ENCODE results near the gene ANGPT4. TPM values are rescaled to one million over a fixed set of nuclear protein-coding genes. Genes with fewer than 3 reads are reported as not detected.

Gene ANGPT4
- total RNA-seq, 2 donors from 2014 or later: not detected

DNA sequence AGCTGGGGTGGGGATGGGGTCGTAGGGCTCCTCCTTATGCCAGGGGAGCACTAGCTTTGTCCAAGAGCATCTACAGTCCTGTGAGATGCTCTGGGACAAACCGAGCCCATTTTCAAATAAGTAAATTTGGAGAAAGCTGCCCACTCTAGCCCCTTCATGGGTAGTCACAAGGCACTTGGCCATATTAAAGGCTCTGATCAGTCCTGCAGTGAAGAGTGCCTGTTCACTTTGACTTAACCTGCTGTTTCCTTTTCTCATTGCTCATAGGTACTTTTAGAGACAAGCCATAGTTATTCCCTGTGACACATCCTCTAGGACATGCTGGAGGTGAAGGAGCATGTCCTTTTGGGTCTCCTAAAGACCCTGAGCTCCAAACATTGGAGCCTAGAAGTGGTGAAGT is 44.2 kb downstream of the ANGPT4 start:
- no peaks in the 10 kb centered on the region for H3K9me3 ChIP-seq (ENCODE audit: control insufficient read depth, low read length, poor library complexity, severe bottlenecking)
- H3K36me3 Mint-ChIP-seq (ENCODE audit: low read depth): no peaks in the 10 kb centered on the region
- H3K4me1 Mint-ChIP-seq: peaks cover 8% of the 10 kb centered on the region
- no peak overlapping the region for H3K4me3 Mint-ChIP-seq
- no peaks in the 10 kb centered on the region for H3K27me3 Mint-ChIP-seq
- no peak overlapping the region for H3K27ac Mint-ChIP-seq
- no peak for ATAC-seq
- DNase-seq: no peak

DNA sequence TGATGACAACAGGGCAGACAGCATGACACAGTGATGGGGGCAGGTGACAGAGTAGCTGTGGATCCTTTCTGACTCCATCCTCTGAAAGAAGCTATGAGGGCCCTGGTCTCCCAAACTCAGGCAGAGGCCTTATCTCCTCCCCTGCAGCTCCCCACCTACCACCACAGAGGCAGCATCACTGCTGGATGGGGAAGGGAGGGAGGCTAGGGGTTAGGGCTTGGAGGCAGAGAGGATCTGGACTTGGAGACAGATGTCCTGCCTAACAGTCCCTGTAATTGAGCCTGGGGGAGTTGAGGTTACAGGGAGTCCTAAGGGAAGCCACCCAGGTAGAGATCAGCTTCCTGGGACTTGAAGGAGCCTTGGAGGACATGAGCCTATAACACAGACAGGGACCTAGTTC is 44.7 kb downstream of the ANGPT4 start:
- ATAC-seq (no peak), DNase-seq (no peak)
- Mint-ChIP-seq H3K27ac (no peak overlapping the region), H3K4me3 (no peak overlapping the region), H3K4me1 (peaks cover 8% of the 10 kb centered on the region), H3K36me3 (ENCODE audit: low read depth) (no peaks in the 10 kb centered on the region), H3K27me3 (no peaks in the 10 kb centered on the region)
- H3K9me3 ChIP-seq (ENCODE audit: control insufficient read depth, low read length, poor library complexity, severe bottlenecking): no peaks in the 10 kb centered on the region

DNA sequence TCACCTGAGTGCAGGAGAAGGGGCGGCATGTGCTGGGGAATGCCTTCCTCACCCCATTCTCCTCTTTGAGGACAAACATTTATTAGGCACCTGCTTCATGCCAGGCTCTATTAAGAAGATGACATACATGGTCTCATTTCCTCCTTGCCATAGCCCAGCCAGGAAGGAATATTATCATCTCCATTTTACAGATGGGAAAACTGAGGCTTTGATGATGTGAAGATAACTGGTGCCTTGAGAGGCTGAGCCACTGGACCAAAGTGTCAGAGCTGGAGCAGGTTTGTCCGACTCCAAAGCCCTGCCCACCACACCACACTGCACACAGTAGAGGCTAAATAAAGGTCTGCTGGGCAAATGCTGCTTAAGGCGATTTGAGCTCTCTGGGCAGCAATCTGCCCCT is 45.4 kb downstream of the ANGPT4 start:
- H3K9me3 ChIP-seq (ENCODE audit: control insufficient read depth, low read length, poor library complexity, severe bottlenecking): no peaks in the 10 kb centered on the region
- no peak for ATAC-seq
- Mint-ChIP-seq H3K4me3 (no peak overlapping the region), H3K27ac (no peak overlapping the region), H3K27me3 (no peaks in the 10 kb centered on the region), H3K36me3 (ENCODE audit: low read depth) (no peaks in the 10 kb centered on the region), H3K4me1 (peaks cover 8% of the 10 kb centered on the region)
- DNase-seq: no peak

DNA sequence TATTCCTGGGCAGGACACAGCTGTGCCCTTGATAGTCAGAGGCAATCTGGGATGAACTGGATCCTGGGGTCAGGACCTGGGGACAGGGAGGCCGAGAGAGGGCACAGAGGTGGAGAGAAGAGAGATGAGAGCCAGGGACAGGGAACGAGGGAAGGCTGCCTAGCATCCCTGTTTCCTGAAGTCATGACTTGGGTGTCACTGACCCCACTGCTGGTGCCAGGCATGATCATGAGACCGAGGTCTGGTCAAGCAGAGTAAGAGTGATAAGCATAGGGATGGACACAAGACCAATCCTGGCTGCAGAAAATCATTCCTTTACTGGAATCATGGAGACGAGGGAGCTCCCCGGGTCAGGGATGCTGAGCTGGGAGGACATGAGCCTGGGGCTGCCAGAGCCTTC is 46.5 kb downstream of the ANGPT4 start:
- Mint-ChIP-seq H3K27me3 (no peaks in the 10 kb centered on the region), H3K36me3 (ENCODE audit: low read depth) (no peaks in the 10 kb centered on the region), H3K4me1 (peaks cover 8% of the 10 kb centered on the region), H3K4me3 (no peak overlapping the region), H3K27ac (peak overlapping the region; percentile 59)
- no peak for DNase-seq
- no peak for ATAC-seq
- no peaks in the 10 kb centered on the region for H3K9me3 ChIP-seq (ENCODE audit: control insufficient read depth, low read length, poor library complexity, severe bottlenecking)

DNA sequence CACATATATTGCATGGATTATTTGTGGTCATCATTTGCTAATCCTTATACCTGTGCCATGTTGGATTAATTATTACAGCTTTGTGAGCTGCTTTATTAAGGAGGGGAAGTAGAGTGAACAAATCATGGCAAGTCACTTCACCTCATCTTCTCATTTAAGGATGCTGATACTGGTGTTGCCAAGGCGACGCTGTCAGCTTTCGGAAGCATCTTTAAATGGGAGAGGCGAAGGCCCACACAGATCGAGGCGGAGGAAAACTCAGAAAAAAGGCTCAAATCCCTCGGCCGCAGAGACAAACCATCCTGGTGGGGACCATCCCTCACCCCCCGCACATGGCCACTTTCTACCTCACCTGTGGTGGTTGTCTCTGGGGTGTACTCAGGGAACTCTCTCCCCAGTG is 47.9 kb downstream of the ANGPT4 start:
- H3K9me3 ChIP-seq (ENCODE audit: control insufficient read depth, low read length, poor library complexity, severe bottlenecking): no peaks in the 10 kb centered on the region
- H3K27ac Mint-ChIP-seq: no peak overlapping the region

DNA sequence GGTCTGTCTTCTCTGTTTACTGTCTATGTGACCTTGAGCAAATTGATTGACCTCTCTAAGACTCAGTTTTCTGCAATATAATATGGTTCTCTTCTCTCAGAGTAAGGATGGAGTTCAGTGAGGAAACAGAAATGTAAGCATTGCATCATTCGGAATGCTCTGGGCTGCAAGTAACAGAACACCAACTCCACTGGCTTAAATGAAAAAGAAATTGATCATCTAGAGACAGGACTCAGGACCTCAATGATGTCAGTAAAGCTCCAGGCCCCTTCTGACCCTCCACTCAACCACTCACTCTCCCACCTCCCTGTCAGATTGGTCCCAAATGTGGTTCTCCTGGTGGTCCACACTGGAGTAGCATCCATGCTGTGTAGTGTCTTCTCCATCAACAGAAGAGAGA is 50.7 kb downstream of the ANGPT4 start:
- H3K36me3 Mint-ChIP-seq (ENCODE audit: low read depth): no peaks in the 10 kb centered on the region
- peaks cover 3% of the 10 kb centered on the region for H3K4me1 Mint-ChIP-seq
- no peaks in the 10 kb centered on the region for H3K9me3 ChIP-seq (ENCODE audit: control insufficient read depth, low read length, poor library complexity, severe bottlenecking)
- H3K27ac Mint-ChIP-seq: peak overlapping the region; percentile 63
- H3K27me3 Mint-ChIP-seq: no peaks in the 10 kb centered on the region
- no peak overlapping the region for H3K4me3 Mint-ChIP-seq
- ATAC-seq (no peak), DNase-seq (no peak)

More for the DNA sequence above, 47.9 kb downstream of the ANGPT4 start:
- Mint-ChIP-seq H3K27me3 (no peaks in the 10 kb centered on the region), H3K4me3 (no peak overlapping the region), H3K36me3 (ENCODE audit: low read depth) (no peaks in the 10 kb centered on the region), H3K4me1 (peaks cover 5% of the 10 kb centered on the region)
- DNase-seq: no peak
- ATAC-seq: no peak

DNA sequence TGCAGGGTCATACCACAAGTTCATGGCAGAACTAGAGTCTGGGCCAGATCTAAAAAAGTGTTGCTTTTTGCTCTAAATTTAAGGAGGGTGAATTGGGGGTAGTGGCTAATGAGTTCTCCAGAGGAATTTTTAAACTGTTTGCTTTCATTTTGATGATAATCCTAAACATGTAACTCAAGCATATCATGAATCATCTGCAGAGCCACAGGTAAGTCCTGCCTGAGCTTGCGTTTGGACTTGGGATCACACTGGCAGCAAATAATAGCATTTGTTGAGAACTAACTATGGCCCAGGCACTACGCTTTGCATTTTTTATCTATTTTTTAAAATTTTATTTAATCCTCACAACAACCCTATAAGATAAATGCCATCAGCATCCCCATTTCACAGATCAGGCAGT is 55.2 kb downstream of the ANGPT4 start:
- no peaks in the 10 kb centered on the region for H3K36me3 Mint-ChIP-seq (ENCODE audit: low read depth)
- H3K27me3 Mint-ChIP-seq: no peaks in the 10 kb centered on the region
- no peak overlapping the region for H3K27ac Mint-ChIP-seq
- H3K4me3 Mint-ChIP-seq: no peak overlapping the region
- peaks cover 32% of the 10 kb centered on the region for H3K4me1 Mint-ChIP-seq
- DNase-seq (no peak), ATAC-seq (no peak)
- no peaks in the 10 kb centered on the region for H3K9me3 ChIP-seq (ENCODE audit: control insufficient read depth, low read length, poor library complexity, severe bottlenecking)

DNA sequence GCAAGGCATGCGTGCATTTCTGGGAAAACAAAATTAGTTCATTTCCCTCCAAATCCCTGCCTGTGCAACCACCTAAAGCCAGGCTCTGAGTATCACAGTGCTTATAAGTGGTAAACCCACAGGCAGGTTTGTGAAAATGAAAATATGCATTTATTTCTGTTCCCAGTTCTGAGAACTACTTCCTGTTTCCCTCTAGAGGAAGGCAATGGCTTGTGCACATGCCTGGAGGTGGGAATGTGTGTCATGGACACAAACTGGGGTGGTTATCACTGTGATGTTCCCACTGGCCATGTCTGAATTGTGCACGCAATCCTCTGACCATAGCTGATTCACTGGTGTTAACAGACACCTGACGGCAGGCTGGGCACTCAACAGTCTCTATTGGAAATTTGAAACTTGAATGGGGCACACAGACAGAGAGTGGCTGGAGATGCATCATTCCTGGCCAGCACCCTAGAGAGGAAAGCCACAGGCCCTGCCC is 56.3 kb downstream of the ANGPT4 start:
- peaks cover 32% of the 10 kb centered on the region for H3K4me1 Mint-ChIP-seq
- H3K27me3 Mint-ChIP-seq: no peaks in the 10 kb centered on the region

DNA sequence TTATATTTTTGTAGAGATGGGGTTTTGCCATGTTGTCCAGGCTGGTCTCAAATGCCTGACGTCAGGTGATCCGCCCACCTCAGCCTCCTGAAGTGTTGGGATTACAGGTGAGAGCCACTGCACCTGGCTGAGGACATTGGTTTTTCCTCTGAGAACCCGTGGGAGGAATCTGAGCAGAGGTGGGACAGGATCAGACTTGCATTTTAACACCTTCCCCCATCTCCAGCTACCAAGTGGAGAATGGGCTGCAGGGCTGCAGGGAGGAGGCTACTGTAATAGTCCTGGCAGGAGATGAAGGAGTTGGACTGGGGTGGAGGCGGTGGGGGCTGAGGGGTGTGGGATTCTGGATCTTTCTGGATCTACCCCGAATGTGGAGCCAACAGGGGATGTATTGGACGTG is 58.1 kb downstream of the ANGPT4 start:
- H3K4me1 Mint-ChIP-seq: peaks cover 40% of the 10 kb centered on the region
- H3K27ac Mint-ChIP-seq: peak overlapping the region; percentile 34
- no peaks in the 10 kb centered on the region for H3K27me3 Mint-ChIP-seq
- H3K4me3 Mint-ChIP-seq: no peak overlapping the region
- H3K9me3 ChIP-seq (ENCODE audit: control insufficient read depth, low read length, poor library complexity, severe bottlenecking): no peaks in the 10 kb centered on the region
- ATAC-seq (no peak), DNase-seq (no peak)
- H3K36me3 Mint-ChIP-seq (ENCODE audit: low read depth): no peaks in the 10 kb centered on the region

More for the DNA sequence above, 56.3 kb downstream of the ANGPT4 start:
- ATAC-seq (no peak), DNase-seq (no peak)
- peak overlapping the region; percentile 27 for H3K27ac Mint-ChIP-seq
- no peaks in the 10 kb centered on the region for H3K9me3 ChIP-seq (ENCODE audit: control insufficient read depth, low read length, poor library complexity, severe bottlenecking)
- H3K4me3 Mint-ChIP-seq: no peak overlapping the region
- H3K36me3 Mint-ChIP-seq (ENCODE audit: low read depth): no peaks in the 10 kb centered on the region

DNA sequence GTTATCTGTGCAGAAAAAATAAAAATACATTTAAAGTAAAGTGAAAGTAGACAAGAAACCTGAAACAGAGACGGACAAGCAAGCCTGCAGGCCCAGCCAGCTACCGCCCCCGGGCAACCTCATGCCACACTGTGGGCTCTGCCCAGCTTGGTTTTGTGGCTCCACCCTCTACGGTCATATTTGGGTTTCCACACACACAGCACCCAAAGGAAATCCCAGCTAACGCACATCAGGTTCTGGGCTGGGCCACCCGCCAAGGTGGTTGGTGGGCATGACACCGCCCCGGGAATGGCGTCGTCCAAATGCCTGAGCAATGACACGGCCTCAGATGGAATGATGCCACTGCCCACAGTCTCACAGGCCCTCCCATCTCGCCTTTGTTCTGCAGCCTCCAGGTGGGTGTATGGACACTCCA is 59.8 kb downstream of the ANGPT4 start:
- H3K9me3 ChIP-seq (ENCODE audit: control insufficient read depth, low read length, poor library complexity, severe bottlenecking): no peaks in the 10 kb centered on the region
- Mint-ChIP-seq H3K27ac (peak overlapping the region; percentile 59), H3K27me3 (no peaks in the 10 kb centered on the region), H3K4me3 (peak overlapping the region; percentile 50), H3K4me1 (peaks cover 46% of the 10 kb centered on the region), H3K36me3 (ENCODE audit: low read depth) (peaks cover 4% of the 10 kb centered on the region)
- DNase-seq: peak in 1 of 3 donors; percentile 18
- peak; percentile 88 for ATAC-seq

DNA sequence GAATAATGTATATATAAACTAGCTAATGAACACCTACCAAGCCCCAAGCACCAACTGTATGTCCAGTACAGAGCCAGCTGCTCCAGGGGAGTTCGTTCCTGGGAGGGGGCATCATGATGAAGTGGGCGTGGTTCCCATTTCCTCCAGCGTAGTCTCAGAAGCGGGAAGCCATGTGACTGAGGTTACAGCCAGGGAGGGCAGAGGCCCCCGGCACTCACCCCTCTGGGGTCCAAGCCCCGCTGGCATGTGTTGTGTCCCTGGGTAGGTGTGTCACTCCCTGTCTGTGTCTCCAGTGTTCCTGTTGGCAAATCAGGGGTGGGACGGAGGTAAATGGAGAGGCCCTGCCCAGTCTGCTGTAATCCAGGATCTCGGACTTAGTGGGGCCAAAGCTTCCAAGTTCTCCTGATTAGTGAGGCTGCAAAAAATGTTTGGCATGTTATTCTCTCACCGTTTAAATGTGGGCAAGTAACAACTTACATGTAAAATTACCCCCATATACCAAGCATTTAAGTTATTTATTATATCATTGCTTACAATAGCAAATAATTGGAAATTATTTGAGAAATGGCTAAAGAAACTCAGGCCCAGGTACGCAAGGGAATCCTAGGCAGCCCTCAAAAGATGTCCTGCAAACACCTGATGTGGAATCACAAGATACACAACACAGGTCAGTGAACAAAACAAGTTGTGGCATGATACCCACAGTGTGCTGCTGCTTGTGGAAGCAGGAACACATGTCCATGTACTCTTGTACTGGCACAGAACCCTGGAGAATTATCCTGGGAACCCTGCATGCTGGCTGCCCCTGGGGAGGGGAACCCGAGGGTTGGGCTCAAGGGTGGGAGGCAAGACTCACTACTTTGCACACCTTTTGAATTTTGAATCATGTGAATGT is 60.4 kb downstream of the ANGPT4 start:
- no peak overlapping the region for H3K4me3 Mint-ChIP-seq
- no peak for ATAC-seq

DNA sequence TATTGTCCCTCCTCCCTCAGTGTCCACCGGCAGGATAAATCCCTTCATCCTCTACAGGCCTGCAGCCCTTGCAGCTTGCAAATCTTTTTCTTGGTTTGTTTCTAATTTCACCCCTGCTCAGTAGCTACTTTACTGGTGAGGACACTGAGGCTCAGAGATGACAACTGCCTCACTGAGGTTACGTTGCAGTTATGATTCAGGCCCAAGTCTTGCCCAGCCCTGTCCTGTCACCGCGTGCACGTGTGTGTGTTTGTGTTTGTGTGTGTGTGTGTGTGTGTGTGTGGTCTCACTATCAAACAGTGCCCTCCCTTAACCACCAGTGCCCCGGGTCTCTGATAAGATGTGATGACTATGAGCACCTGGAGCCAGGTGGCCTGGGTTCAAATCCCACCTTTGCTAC is 61.5 kb downstream of the ANGPT4 start:
- no peaks in the 10 kb centered on the region for H3K27me3 Mint-ChIP-seq
- no peak for DNase-seq
- no peak overlapping the region for H3K27ac Mint-ChIP-seq
- peaks cover 4% of the 10 kb centered on the region for H3K36me3 Mint-ChIP-seq (ENCODE audit: low read depth)
- no peak for ATAC-seq
- peaks cover 42% of the 10 kb centered on the region for H3K4me1 Mint-ChIP-seq
- H3K9me3 ChIP-seq (ENCODE audit: control insufficient read depth, low read length, poor library complexity, severe bottlenecking): no peaks in the 10 kb centered on the region
- no peak overlapping the region for H3K4me3 Mint-ChIP-seq

More for the DNA sequence above, 60.4 kb downstream of the ANGPT4 start:
- DNase-seq: no peak
- Mint-ChIP-seq H3K4me1 (peaks cover 46% of the 10 kb centered on the region), H3K27me3 (no peaks in the 10 kb centered on the region), H3K36me3 (ENCODE audit: low read depth) (peaks cover 4% of the 10 kb centered on the region), H3K27ac (no peak overlapping the region)
- H3K9me3 ChIP-seq (ENCODE audit: control insufficient read depth, low read length, poor library complexity, severe bottlenecking): no peaks in the 10 kb centered on the region

DNA sequence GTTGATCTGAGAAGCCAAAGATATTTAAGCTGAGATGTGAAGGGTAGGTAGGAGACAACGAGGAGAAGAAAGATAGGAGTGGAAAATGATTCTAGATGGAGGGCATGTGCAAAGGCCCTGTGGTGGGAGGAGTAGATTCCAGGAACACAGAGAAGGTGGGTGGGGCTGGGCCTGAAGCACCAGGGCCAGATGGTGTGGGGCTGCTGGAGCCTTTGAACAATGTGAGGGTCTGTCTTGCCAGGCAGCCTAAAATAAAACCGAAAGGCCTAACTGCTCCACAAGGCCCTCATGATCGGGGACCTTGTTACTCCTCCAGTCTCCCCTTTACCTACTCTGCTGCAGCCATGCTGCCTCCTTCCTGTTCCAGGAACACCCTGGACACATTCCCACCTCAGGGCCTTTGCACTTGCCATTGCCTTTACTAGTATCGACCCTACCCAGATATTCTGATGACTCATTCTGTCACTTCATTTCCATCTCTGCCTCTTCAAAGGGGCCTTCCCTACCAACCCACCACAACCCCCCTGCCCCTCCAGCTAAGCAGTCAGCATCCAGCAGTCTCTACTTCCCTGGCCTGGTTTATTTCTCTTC is 62.6 kb downstream of the ANGPT4 start:
- DNase-seq: no peak
- no peak for ATAC-seq
- no peaks in the 10 kb centered on the region for H3K9me3 ChIP-seq (ENCODE audit: control insufficient read depth, low read length, poor library complexity, severe bottlenecking)
- Mint-ChIP-seq H3K27ac (no peak overlapping the region), H3K36me3 (ENCODE audit: low read depth) (peaks cover 4% of the 10 kb centered on the region), H3K4me3 (peak overlapping the region; percentile 3), H3K27me3 (no peaks in the 10 kb centered on the region), H3K4me1 (peaks cover 38% of the 10 kb centered on the region)
